Suprapubic skin (tissue), 4 donors: ENCODE measurements around the gene P2RY8.

Source experiments
- EP300 ChIP-seq: sonication (generic); formaldehyde crosslinking; IDR thresholded peaks from one replicate; pipeline ENCODE4 v1.6.1; 2017; ENCODE audit warnings: antibody characterized with exemption
- POLR2AphosphoS5 ChIP-seq, 3 donors: sonication (generic); formaldehyde crosslinking; IDR thresholded peaks; one replicate each; pipeline ENCODE4 v1.6.1; 2017; ENCODE audit warnings: antibody characterized with exemption in 3 of 3
- TF ChIP-seq, protein P1 (sequence below), 2 donors: fragments of 200-600 bp in 1 of 2; fragments of 450-650 bp in 1 of 2; sonication (generic) in 1 of 2; IDR thresholded peaks; one replicate each; pipeline ENCODE4 v1.5.1; 2016 to 2019; ENCODE audit warnings: antibody characterized with exemption in 2 of 2, mild to moderate bottlenecking in 1 of 2, moderate library complexity in 1 of 2

DNA sequence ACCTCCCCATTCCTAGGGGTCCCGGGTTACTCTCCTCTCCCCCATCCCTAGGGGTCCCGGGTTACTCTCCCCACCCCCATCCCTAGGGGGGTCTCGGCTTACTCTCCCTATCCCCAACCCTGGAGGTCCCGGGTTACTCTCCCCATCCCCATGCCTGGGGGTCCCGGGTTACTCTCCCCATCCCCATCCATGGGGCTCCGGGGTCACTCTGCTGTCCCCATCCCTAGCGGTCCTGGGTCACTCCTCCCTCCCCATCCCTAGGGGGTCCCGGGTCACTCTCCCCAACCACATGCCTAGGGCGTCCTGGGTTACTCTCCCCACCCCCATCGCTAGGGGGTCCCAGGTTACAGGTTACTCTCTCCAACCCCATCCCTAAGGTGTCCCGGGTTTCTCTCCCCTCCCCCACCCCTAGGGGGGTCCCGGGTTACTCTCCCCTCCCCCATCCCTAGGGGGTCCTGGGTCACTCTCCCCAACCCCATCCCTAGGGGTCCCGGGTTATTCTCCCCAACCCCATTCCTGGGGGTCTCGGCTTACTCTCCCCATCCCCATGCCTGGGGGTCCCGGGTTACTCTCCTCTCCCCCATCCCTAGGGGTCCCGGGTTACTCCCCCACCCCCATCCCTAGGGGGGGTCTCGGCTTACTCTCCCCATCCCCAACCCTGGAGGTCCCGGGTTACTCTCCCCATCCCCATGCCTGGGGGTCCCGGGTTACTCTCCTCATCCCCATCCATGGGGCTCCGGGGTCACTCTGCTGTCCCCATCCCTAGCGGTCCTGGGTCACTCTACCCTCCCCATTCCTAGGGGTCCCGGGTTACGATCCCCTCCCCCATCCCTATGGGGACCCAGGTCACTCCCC lies 85.1 kb downstream of the P2RY8 start:
- TF ChIP-seq, protein P1, sequence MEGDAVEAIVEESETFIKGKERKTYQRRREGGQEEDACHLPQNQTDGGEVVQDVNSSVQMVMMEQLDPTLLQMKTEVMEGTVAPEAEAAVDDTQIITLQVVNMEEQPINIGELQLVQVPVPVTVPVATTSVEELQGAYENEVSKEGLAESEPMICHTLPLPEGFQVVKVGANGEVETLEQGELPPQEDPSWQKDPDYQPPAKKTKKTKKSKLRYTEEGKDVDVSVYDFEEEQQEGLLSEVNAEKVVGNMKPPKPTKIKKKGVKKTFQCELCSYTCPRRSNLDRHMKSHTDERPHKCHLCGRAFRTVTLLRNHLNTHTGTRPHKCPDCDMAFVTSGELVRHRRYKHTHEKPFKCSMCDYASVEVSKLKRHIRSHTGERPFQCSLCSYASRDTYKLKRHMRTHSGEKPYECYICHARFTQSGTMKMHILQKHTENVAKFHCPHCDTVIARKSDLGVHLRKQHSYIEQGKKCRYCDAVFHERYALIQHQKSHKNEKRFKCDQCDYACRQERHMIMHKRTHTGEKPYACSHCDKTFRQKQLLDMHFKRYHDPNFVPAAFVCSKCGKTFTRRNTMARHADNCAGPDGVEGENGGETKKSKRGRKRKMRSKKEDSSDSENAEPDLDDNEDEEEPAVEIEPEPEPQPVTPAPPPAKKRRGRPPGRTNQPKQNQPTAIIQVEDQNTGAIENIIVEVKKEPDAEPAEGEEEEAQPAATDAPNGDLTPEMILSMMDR (IDR thresholded peaks at IDR 0.05): no peak
- no peak for TF ChIP-seq EP300
- no peak for TF ChIP-seq POLR2AphosphoS5 (IDR thresholded peaks at IDR 0.05)
